ENCODE results near the gene HPCAL1. TPM values are rescaled to one million over a fixed set of nuclear protein-coding genes. Genes with fewer than 3 reads are reported as not detected.
"Not testable (repeated sequence)": the region's sequence is repeated elsewhere in the genome, so short reads cannot be mapped to it uniquely, and the experiment has no call there.

Gene HPCAL1
- total and polyA plus RNA-seq, 2 donors (not counting 1 experiment from before 2014, with no cell fraction given), result 60.3 to 65.1 TPM

DNA sequence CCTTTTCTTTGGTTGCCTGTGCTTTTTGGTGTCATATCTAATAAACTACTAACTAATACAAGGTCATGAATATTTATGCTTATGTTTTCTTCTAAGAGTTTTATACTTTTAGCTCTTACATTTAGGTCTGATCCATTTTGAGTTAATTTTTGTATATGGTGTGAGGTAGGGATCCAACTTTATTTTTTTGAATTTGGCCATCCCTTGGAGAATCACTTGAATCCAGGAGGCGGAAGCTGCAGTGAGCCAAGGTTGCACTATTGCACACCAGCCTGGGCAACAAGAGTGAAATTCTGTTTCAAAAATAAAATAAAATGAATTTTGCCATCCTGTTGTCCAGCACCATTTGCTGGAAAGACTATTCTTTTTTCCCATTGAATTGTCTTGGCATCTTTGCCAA is 8.6 kb upstream of the HPCAL1 start:
- intact Hi-C loops (cut with micrococcal nuclease), result no loop called here
- Histone ChIP-seq H3K4me3 (ENCODE audit: control extremely low read depth in 1 of 5, extremely low read depth in 1 of 5, insufficient read depth in 1 of 5, low read depth in 2 of 5, low read length in 4 of 5) (no peak overlapping the region), H3K27ac (ENCODE audit: low read length in 2 of 2) (no peak overlapping the region), H4K20me1 (ENCODE audit: control insufficient read depth, insufficient read depth, low read length, poor library complexity, severe bottlenecking) (no peaks in the 10 kb centered on the region), H3K9me3 (ENCODE audit: control extremely low read depth in 1 of 3, control insufficient read depth in 2 of 3, insufficient read depth in 1 of 3, low read length in 2 of 3) (peaks cover 0 to 8% (median 6%) of the 10 kb centered on the region in 3 donors), H3K4me1 (ENCODE audit: control insufficient read depth in 2 of 2, insufficient read depth in 2 of 2, low read length in 2 of 2) (peaks cover 10 to 14% of the 10 kb centered on the region in 2 donors), H2AFZ (ENCODE audit: insufficient read depth, low read depth, low read length, poor library complexity, severe bottlenecking) (no peak overlapping the region), H3K36me3 (replicated peaks in 1 of 2; ENCODE audit: control extremely low read depth in 1 of 2, control insufficient read depth in 1 of 2, extremely low read depth in 1 of 2, insufficient read depth in 2 of 2, low read length in 1 of 2) (no peaks in the 10 kb centered on the region), H3K79me2 (ENCODE audit: control insufficient read depth, insufficient read depth, low read length) (no peaks in the 10 kb centered on the region), H3K9ac (ENCODE audit: low read length) (no peak overlapping the region), H3K4me2 (replicated peaks; ENCODE audit: low read depth, low read length, poor library complexity, severe bottlenecking) (no peak overlapping the region), H3K27me3 (replicated peaks in 1 of 4; ENCODE audit: control extremely low read depth in 1 of 4, control insufficient read depth in 3 of 4, insufficient read depth in 4 of 4, low read length in 3 of 4) (no peaks in the 10 kb centered on the region)
- H3K27ac Mint-ChIP-seq, result no peak overlapping the region
- H3K4me1 Mint-ChIP-seq, result peaks cover 13% of the 10 kb centered on the region
- CTCF ChIA-PET, result interaction anchor here (1.2 kb wide), 2 partner anchors 13 to 115 kb away, joined by 3 to 4 read pairs; no protein-coding TSS in a partner anchor
- 100% methylated on average over 1 of the region's 1 CpG for WGBS (ENCODE audit: insufficient coverage)
- H3K27me3 Mint-ChIP-seq, result no peaks in the 10 kb centered on the region
- TF ChIP-seq EZH2 (IDR thresholded peaks at IDR 0.05; ENCODE audit: borderline replicate concordance, insufficient read depth, low read depth, low read length, poor library complexity, severe bottlenecking), result no peak
- TF ChIP-seq, protein P1, sequence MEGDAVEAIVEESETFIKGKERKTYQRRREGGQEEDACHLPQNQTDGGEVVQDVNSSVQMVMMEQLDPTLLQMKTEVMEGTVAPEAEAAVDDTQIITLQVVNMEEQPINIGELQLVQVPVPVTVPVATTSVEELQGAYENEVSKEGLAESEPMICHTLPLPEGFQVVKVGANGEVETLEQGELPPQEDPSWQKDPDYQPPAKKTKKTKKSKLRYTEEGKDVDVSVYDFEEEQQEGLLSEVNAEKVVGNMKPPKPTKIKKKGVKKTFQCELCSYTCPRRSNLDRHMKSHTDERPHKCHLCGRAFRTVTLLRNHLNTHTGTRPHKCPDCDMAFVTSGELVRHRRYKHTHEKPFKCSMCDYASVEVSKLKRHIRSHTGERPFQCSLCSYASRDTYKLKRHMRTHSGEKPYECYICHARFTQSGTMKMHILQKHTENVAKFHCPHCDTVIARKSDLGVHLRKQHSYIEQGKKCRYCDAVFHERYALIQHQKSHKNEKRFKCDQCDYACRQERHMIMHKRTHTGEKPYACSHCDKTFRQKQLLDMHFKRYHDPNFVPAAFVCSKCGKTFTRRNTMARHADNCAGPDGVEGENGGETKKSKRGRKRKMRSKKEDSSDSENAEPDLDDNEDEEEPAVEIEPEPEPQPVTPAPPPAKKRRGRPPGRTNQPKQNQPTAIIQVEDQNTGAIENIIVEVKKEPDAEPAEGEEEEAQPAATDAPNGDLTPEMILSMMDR (IDR thresholded peaks at IDR 0.05), result no peak
- no peak for DNase-seq
- no peak for ATAC-seq (ENCODE audit: low read depth)
- POLR2A ChIA-PET, result no interaction called here
- H3K9me3 Mint-ChIP-seq (ENCODE audit: insufficient read depth), result peaks cover 2% of the 10 kb centered on the region
- no peak overlapping the region for H3K4me3 Mint-ChIP-seq

DNA sequence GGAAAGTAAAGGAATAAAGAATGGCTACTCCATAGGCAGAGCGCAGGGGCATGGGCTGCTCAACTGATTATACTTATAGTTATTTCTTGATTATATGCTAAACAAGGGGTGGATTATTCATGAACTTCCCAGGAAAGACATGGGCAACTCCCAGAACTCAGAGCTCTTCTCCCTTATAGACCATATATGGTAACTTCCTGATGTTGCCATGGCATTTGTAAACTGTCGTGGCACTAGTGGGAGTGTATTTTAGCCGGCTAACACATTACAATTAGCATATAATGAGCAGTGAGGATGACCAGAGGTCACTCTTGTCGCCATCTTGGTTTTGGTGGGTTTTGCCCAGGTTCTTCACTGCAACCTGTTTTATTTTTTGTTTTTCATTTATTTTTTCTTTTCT is 7.1 kb upstream of the HPCAL1 start:
- H3K4me3 Mint-ChIP-seq; H2AFZ ChIP-seq (ENCODE audit: insufficient read depth, low read depth, low read length, poor library complexity, severe bottlenecking); H3K79me2 ChIP-seq (ENCODE audit: control insufficient read depth, insufficient read depth, low read length); H4K20me1 ChIP-seq (ENCODE audit: control insufficient read depth, insufficient read depth, low read length, poor library complexity, severe bottlenecking); H3K27ac Mint-ChIP-seq; H3K27ac ChIP-seq (ENCODE audit: low read length in 2 of 2); POLR2A ChIA-PET; H3K9me3 Mint-ChIP-seq (ENCODE audit: insufficient read depth); H3K27me3 ChIP-seq (replicated peaks in 1 of 4; ENCODE audit: control extremely low read depth in 1 of 4, control insufficient read depth in 3 of 4, insufficient read depth in 4 of 4, low read length in 3 of 4); H3K27me3 Mint-ChIP-seq; H3K36me3 ChIP-seq (replicated peaks in 1 of 2; ENCODE audit: control extremely low read depth in 1 of 2, control insufficient read depth in 1 of 2, extremely low read depth in 1 of 2, insufficient read depth in 2 of 2, low read length in 1 of 2); DNase-seq; H3K4me2 ChIP-seq (replicated peaks; ENCODE audit: low read depth, low read length, poor library complexity, severe bottlenecking); ATAC-seq (ENCODE audit: low read depth); H3K4me3 ChIP-seq (ENCODE audit: control extremely low read depth in 1 of 5, extremely low read depth in 1 of 5, insufficient read depth in 1 of 5, low read depth in 2 of 5, low read length in 4 of 5); H3K9ac ChIP-seq (ENCODE audit: low read length); H3K9me3 ChIP-seq (ENCODE audit: control extremely low read depth in 1 of 3, control insufficient read depth in 2 of 3, insufficient read depth in 1 of 3, low read length in 2 of 3); intact Hi-C loops (cut with micrococcal nuclease): not testable (repeated sequence)
- peaks cover 10 to 14% of the 10 kb centered on the region in 2 donors for H3K4me1 ChIP-seq (ENCODE audit: control insufficient read depth in 2 of 2, insufficient read depth in 2 of 2, low read length in 2 of 2)
- CTCF ChIA-PET, result interaction anchor here (1.7 to 2.2 kb wide), 2 partner anchors 114 to 139 kb away, joined by 7 to 9 read pairs; no protein-coding TSS in a partner anchor
- peaks cover 18% of the 10 kb centered on the region for H3K4me1 Mint-ChIP-seq
- no CpG with 5 or more reads among the region's 4 CpGs for WGBS (ENCODE audit: insufficient coverage)
